HCT116 (cell line): ENCODE results near the gene BCL7A. TPM values are rescaled to one million over a fixed set of nuclear protein-coding genes. Genes with fewer than 3 reads are reported as not detected.

ENCODE experiments used
- ATAC-seq: fragments of 200-7000 bp; cut with Tn5 transposase; 2 replicates; pipeline ENCODE4 v1.9.1; 2020; ENCODE audit warnings: mild to moderate bottlenecking, moderate library complexity
- BruUV-seq: library from RNA; stranded (reverse); fragments of 400-500 nt; replicated peaks from 2 replicates; lab custom pipeline; 2021; lab: Mats Ljungman, UMichigan
- CTCF ChIA-PET: fragments of 300-600 bp; sonication (Branson Sonifier 250); formaldehyde crosslinking; loops from one replicate; lab custom pipeline; 2021; ENCODE audit warnings: antibody characterized with exemption; lab: Charles Lee
- POLR2A ChIA-PET: fragments of 300-600, 350-600 bp; sonication (Branson Sonifier 250); formaldehyde crosslinking; loops from one replicate; lab custom pipeline; 2021; ENCODE audit warnings: antibody characterized with exemption; lab: Charles Lee
- RAD21 ChIA-PET, 2 experiments: fragments of 300-600 bp; sonication (Branson Sonifier 250); formaldehyde crosslinking; loops; one replicate each; lab custom pipeline; 2023; ENCODE audit warnings: low total read pairs in 2 of 2; ENCODE audit not compliant: uncharacterized antibody in 2 of 2, unreplicated experiment in 2 of 2, low non-redundant PET in 1 of 2; lab: Charles Lee
- DNase-seq: peaks from one replicate; pipeline ENCODE4 v3.0.0-alpha.2; 2010; ENCODE audit warnings: low read depth, low spot score
- H2AFZ ChIP-seq: fragments of 200-600 bp; shearing (Covaris generic), sonication (generic); 2 replicates; pipeline ENCODE4 v1.6.1; 2017; ENCODE audit warnings: low read depth, mixed run types, mixed read lengths, antibody characterized with exemption, low read length; ENCODE audit not compliant: poor library complexity, severe bottlenecking
- H3K27ac ChIP-seq: 2 replicates; pipeline ENCODE4 v1.5.1; 2012; ENCODE audit warnings: low read depth, low read length
- H3K27me3 ChIP-seq: fragments of 200-600 bp; sonication (generic); 2 replicates; pipeline ENCODE4 v1.6.1; 2016; ENCODE audit warnings: mixed run types, low read length, mixed read lengths; ENCODE audit not compliant: insufficient read depth
- H3K36me3 ChIP-seq, 2 experiments: fragments of 200-500 bp in 1 of 2; fragments of 200-600 bp in 1 of 2; sonication (Bioruptor generic) in 1 of 2; sonication (generic) in 1 of 2; 2 replicates each; pipeline versions ENCODE4 v1.5.1 to v1.6.1; 2014 to 2016; ENCODE audit warnings: low read length in 2 of 2, inconsistent platforms in 1 of 2, mixed read lengths in 1 of 2, mixed run types in 1 of 2; ENCODE audit not compliant: insufficient read depth in 2 of 2, control insufficient read depth in 1 of 2
- H3K4me1 ChIP-seq, 2 experiments: fragments of 200-600 bp in 1 of 2; sonication (generic) in 1 of 2; 2 replicates each; pipeline versions ENCODE4 v1.5.1 to v1.6.1; 2012 to 2017; ENCODE audit warnings: low read length in 2 of 2, inconsistent platforms in 1 of 2, mild to moderate bottlenecking in 1 of 2, mixed read lengths in 1 of 2, mixed run types in 1 of 2, moderate library complexity in 1 of 2; ENCODE audit not compliant: insufficient read depth in 2 of 2, control insufficient read depth in 1 of 2
- H3K4me2 ChIP-seq: fragments of 200-600 bp; sonication (generic); 2 replicates; pipeline ENCODE4 v1.6.1; 2017; ENCODE audit warnings: mixed run types, low read length, mixed read lengths
- H3K4me3 ChIP-seq, 2 experiments: fragments of 200-600 bp in 1 of 2; sonication (generic) in 1 of 2; replicated peaks in 1 of 2; 2 replicates each; pipeline ENCODE4 v1.5.1; 2011 to 2016; ENCODE audit warnings: low read length in 2 of 2, control low read depth in 1 of 2, low read depth in 1 of 2, mild to moderate bottlenecking in 1 of 2, mixed read lengths in 1 of 2, mixed run types in 1 of 2
- H3K79me2 ChIP-seq: fragments of 200-600 bp; sonication (generic); 2 replicates; pipeline ENCODE4 v1.6.1; 2017; ENCODE audit warnings: mild to moderate bottlenecking, mixed run types, low read length, moderate library complexity, mixed read lengths; ENCODE audit not compliant: insufficient read depth
- H3K9ac ChIP-seq: fragments of 200-600 bp; sonication (generic); 2 replicates; pipeline ENCODE4 v1.6.1; 2016; ENCODE audit warnings: low read length, mixed read lengths
- H3K9me2 ChIP-seq: fragments of 200-600 bp; sonication (generic), shearing (Covaris generic); 2 replicates; pipeline ENCODE4 v1.6.1; 2017; ENCODE audit warnings: mixed run types, mild to moderate bottlenecking, moderate library complexity; ENCODE audit not compliant: insufficient read depth
- H3K9me3 ChIP-seq, 2 experiments: fragments of 200-500 bp in 1 of 2; fragments of 200-600 bp in 1 of 2; sonication (Bioruptor generic) in 1 of 2; sonication (generic) in 1 of 2; 2 replicates each; pipeline ENCODE4 v1.6.1; 2014 to 2017; ENCODE audit warnings: low read length in 2 of 2, mixed read lengths in 2 of 2, inconsistent platforms in 1 of 2, low read depth in 1 of 2, mild to moderate bottlenecking in 1 of 2, mixed run types in 1 of 2, moderate library complexity in 1 of 2; ENCODE audit not compliant: control insufficient read depth in 1 of 2, insufficient read depth in 1 of 2
- H4K20me1 ChIP-seq: fragments of 200-600 bp; sonication (generic), shearing (Covaris generic); 2 replicates; pipeline ENCODE4 v1.6.1; 2017; ENCODE audit warnings: mixed run types, mild to moderate bottlenecking, moderate library complexity; ENCODE audit not compliant: insufficient read depth
- CBX3 ChIP-seq: IDR thresholded peaks from 2 replicates; pipeline ENCODE4 v1.6.1; 2012; ENCODE audit warnings: low read depth
- EGR1 ChIP-seq: IDR thresholded peaks from 2 replicates; pipeline ENCODE4 v1.6.1; 2012; ENCODE audit warnings: low read depth
- EZH2 ChIP-seq: fragments of 200-600 bp; sonication (generic); IDR thresholded peaks from 2 replicates; pipeline ENCODE4 v1.6.1; 2017; ENCODE audit warnings: antibody characterized with exemption, mixed run types
- EZH2phosphoT487 ChIP-seq: fragments of 200-600 bp; IDR thresholded peaks from 2 replicates; pipeline ENCODE4 v1.6.1; 2018; ENCODE audit warnings: antibody characterized with exemption, borderline replicate concordance
- FOSL1 ChIP-seq: IDR thresholded peaks from 2 replicates; pipeline ENCODE4 v1.6.1; 2012; ENCODE audit warnings: low read depth
- JUND ChIP-seq: IDR thresholded peaks from 2 replicates; pipeline ENCODE4 v1.6.1; 2012
- POLR2AphosphoS5 ChIP-seq: IDR thresholded peaks from 2 replicates; pipeline ENCODE4 v1.6.1; 2011; ENCODE audit warnings: mild to moderate bottlenecking, low read depth, low read length, moderate library complexity
- RAD21 ChIP-seq: IDR thresholded peaks from 2 replicates; pipeline ENCODE4 v1.6.1; 2012; ENCODE audit warnings: low read depth, mild to moderate bottlenecking
- SP1 ChIP-seq: IDR thresholded peaks from 2 replicates; pipeline ENCODE4 v1.6.1; 2012; ENCODE audit warnings: low read depth
- TCF7L2 ChIP-seq: IDR thresholded peaks from 2 replicates; pipeline ENCODE4 v1.7.0; 2011; ENCODE audit warnings: borderline replicate concordance, inconsistent platforms; ENCODE audit not compliant: insufficient read depth, insufficient read length; ENCODE audit errors: extremely low read depth
- YY1 ChIP-seq: IDR thresholded peaks from 2 replicates; pipeline ENCODE4 v1.6.1; 2011; ENCODE audit warnings: low read length, low read depth, moderate library complexity, mild to moderate bottlenecking; ENCODE audit not compliant: insufficient replicate concordance; ENCODE audit errors: extremely low read depth
- ZNF274 ChIP-seq: fragments of 200-500 bp; sonication (Bioruptor generic); IDR thresholded peaks from 2 replicates; pipeline ENCODE4 v1.6.1; 2014; ENCODE audit warnings: mild to moderate bottlenecking, low read depth, low read length, inconsistent platforms
- intact Hi-C: fragments of 100-400 bp; cut with micrococcal nuclease; formaldehyde crosslinking; loops from 2 replicates; pipeline ENCODE4 v1.10.0; 2022
- total RNA-seq: library from RNA; stranded (reverse); gene quantifications from one replicate; pipeline ENCODE4 v1.2.1, GENCODE V29; 2021; ENCODE audit not compliant: unreplicated experiment
- TF ChIP-seq, protein P1 (sequence below): IDR thresholded peaks from 2 replicates; pipeline ENCODE4 v1.6.1; 2012; ENCODE audit warnings: low read depth
- TF ChIP-seq, protein P2 (sequence below): IDR thresholded peaks from 2 replicates; pipeline ENCODE4 v1.6.1; 2011; ENCODE audit warnings: mild to moderate bottlenecking, low read length, moderate library complexity; ENCODE audit not compliant: insufficient replicate concordance; ENCODE audit errors: extremely low read depth
- TF ChIP-seq, protein P3 (sequence below): IDR thresholded peaks from 2 replicates; pipeline ENCODE4 v1.6.1; 2012
- TF ChIP-seq, protein P4 (sequence below), 3 experiments: fragments of 200-600 bp in 1 of 3; sonication (generic) in 1 of 3; IDR thresholded peaks in 2 of 3; conservative IDR thresholded peaks in 1 of 3; 2 replicates each; pipeline ENCODE4 v1.5.1; 2012 to 2017; ENCODE audit warnings: low read depth in 2 of 3, low read length in 2 of 3, antibody characterized with exemption in 1 of 3, borderline replicate concordance in 1 of 3, control low read depth in 1 of 3, mild to moderate bottlenecking in 1 of 3, mixed read lengths in 1 of 3, mixed run types in 1 of 3, moderate library complexity in 1 of 3; ENCODE audit not compliant: insufficient read depth in 1 of 3
- TF ChIP-seq, protein P5 (sequence below): IDR thresholded peaks from 2 replicates; pipeline ENCODE4 v1.6.1; 2012

BCL7A gene
- total RNA-seq, 1 experiment from 2014 or later, result 14.2 TPM

DNA sequence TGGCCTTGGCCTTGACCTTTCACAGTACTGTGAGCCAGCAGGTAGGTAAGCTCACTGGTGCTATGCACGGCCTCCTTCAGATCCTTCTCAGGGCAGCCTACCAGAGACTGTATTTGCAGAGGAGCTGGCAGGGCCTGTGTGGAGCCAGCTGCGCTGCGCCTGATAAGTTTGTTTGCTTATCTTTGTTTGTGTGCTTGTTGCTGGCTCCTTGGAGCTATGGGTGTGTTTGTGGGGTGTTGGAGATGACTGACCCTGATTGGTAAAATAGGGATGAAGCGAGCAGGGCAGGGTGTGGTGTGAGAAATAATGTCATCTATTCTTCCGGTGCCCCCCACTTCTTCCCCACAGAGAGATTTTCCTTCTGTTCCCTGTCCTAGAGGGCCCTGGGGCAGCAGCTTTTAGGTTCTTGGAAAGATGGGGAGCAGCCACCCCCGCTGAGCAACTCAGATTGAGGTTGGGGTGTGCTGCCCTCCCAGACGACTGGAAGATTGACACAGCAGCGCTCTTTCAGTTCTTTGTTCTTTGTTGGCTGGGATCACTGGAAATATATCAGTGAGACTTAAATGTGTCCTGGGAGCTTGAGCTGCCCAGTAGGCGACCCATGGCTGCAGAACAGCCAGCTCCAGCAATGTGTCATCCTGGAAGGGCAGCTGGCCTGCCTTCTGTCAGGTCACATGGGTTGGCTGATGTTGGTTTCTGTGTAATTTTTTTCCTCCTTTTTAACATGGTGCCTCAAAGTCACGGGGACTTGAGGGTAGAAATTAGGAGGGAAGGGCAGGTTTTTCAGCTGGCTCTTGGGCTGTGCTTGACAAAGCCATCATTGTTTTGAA, 76.5 kb downstream of the BCL7A start:
- H3K27me3 ChIP-seq, result no peaks in the 10 kb centered on the region
- CTCF ChIA-PET, result interaction anchor here (1.3 to 1.5 kb wide), 2 partner anchors 13 to 34 kb away, joined by 4 to 6 read pairs; no protein-coding TSS in a partner anchor
- TF ChIP-seq, protein P1, sequence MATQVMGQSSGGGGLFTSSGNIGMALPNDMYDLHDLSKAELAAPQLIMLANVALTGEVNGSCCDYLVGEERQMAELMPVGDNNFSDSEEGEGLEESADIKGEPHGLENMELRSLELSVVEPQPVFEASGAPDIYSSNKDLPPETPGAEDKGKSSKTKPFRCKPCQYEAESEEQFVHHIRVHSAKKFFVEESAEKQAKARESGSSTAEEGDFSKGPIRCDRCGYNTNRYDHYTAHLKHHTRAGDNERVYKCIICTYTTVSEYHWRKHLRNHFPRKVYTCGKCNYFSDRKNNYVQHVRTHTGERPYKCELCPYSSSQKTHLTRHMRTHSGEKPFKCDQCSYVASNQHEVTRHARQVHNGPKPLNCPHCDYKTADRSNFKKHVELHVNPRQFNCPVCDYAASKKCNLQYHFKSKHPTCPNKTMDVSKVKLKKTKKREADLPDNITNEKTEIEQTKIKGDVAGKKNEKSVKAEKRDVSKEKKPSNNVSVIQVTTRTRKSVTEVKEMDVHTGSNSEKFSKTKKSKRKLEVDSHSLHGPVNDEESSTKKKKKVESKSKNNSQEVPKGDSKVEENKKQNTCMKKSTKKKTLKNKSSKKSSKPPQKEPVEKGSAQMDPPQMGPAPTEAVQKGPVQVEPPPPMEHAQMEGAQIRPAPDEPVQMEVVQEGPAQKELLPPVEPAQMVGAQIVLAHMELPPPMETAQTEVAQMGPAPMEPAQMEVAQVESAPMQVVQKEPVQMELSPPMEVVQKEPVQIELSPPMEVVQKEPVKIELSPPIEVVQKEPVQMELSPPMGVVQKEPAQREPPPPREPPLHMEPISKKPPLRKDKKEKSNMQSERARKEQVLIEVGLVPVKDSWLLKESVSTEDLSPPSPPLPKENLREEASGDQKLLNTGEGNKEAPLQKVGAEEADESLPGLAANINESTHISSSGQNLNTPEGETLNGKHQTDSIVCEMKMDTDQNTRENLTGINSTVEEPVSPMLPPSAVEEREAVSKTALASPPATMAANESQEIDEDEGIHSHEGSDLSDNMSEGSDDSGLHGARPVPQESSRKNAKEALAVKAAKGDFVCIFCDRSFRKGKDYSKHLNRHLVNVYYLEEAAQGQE, result no peak
- no peak for TF ChIP-seq CBX3
- TF ChIP-seq, protein P2, sequence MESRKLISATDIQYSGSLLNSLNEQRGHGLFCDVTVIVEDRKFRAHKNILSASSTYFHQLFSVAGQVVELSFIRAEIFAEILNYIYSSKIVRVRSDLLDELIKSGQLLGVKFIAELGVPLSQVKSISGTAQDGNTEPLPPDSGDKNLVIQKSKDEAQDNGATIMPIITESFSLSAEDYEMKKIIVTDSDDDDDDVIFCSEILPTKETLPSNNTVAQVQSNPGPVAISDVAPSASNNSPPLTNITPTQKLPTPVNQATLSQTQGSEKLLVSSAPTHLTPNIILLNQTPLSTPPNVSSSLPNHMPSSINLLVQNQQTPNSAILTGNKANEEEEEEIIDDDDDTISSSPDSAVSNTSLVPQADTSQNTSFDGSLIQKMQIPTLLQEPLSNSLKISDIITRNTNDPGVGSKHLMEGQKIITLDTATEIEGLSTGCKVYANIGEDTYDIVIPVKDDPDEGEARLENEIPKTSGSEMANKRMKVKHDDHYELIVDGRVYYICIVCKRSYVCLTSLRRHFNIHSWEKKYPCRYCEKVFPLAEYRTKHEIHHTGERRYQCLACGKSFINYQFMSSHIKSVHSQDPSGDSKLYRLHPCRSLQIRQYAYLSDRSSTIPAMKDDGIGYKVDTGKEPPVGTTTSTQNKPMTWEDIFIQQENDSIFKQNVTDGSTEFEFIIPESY, result no peak
- no peak for TF ChIP-seq EZH2phosphoT487
- TF ChIP-seq ZNF274, result no peak
- TF ChIP-seq, protein P3, sequence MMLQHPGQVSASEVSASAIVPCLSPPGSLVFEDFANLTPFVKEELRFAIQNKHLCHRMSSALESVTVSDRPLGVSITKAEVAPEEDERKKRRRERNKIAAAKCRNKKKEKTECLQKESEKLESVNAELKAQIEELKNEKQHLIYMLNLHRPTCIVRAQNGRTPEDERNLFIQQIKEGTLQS, result no peak
- TF ChIP-seq, protein P4, sequence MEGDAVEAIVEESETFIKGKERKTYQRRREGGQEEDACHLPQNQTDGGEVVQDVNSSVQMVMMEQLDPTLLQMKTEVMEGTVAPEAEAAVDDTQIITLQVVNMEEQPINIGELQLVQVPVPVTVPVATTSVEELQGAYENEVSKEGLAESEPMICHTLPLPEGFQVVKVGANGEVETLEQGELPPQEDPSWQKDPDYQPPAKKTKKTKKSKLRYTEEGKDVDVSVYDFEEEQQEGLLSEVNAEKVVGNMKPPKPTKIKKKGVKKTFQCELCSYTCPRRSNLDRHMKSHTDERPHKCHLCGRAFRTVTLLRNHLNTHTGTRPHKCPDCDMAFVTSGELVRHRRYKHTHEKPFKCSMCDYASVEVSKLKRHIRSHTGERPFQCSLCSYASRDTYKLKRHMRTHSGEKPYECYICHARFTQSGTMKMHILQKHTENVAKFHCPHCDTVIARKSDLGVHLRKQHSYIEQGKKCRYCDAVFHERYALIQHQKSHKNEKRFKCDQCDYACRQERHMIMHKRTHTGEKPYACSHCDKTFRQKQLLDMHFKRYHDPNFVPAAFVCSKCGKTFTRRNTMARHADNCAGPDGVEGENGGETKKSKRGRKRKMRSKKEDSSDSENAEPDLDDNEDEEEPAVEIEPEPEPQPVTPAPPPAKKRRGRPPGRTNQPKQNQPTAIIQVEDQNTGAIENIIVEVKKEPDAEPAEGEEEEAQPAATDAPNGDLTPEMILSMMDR (IDR thresholded peaks at IDR 0.05 in 2 of 3, conservative IDR thresholded peaks at IDR 0.05 in 1 of 3; ENCODE audit: borderline replicate concordance in 1 of 3, insufficient read depth in 1 of 3, low read depth in 2 of 3, low read length in 2 of 3), result no peak
- no peak for TF ChIP-seq JUND
- no peak for TF ChIP-seq YY1
- TF ChIP-seq RAD21, result no peak
- no peak for TF ChIP-seq SP1
- TF ChIP-seq, protein P5, sequence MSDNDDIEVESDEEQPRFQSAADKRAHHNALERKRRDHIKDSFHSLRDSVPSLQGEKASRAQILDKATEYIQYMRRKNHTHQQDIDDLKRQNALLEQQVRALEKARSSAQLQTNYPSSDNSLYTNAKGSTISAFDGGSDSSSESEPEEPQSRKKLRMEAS, result no peak
- no peak for TF ChIP-seq POLR2AphosphoS5
- TF ChIP-seq EZH2, result no peak
- TF ChIP-seq EGR1, result no peak
- no peak for TF ChIP-seq TCF7L2
- no peak for TF ChIP-seq FOSL1

More for the DNA sequence above, 76.5 kb downstream of the BCL7A start:
- H4K20me1 ChIP-seq, result 0 out of 2 replicates have a peak, but pooled peaks cover 7% of the 10 kb centered on the region
- H3K9me3 ChIP-seq, result no peaks in the 10 kb centered on the region; a peak in 1 of 4 replicates
- H3K9me2 ChIP-seq, result no peaks in the 10 kb centered on the region
- H3K9ac ChIP-seq, result no peak overlapping the region
- intact Hi-C loops, result no loop called here
- DNase-seq (no peak), ATAC-seq (0 out of 2 replicates have a peak, but pooled peaks have one; percentile 28)
- H3K79me2 ChIP-seq, result peaks cover 92% of the 10 kb centered on the region
- RAD21 ChIA-PET, result no interaction called here
- H2AFZ ChIP-seq, result no peak overlapping the region
- no peak overlapping the region for H3K27ac ChIP-seq
- H3K4me1 ChIP-seq, result peaks cover 10 to 29% of the 10 kb centered on the region in 2 experiments; a peak in 2 of 4 replicates
- H3K36me3 ChIP-seq, result no peaks in the 10 kb centered on the region
- POLR2A ChIA-PET, result interaction anchor here (1.2 to 1.6 kb wide), 2 partner anchors 11 to 15 kb away, joined by 3 to 4 read pairs; no protein-coding TSS in a partner anchor
- H3K4me3 ChIP-seq, result no peak overlapping the region
- BruUV-seq, result no TSS peak
- H3K4me2 ChIP-seq, result 0 out of 2 replicates have a peak overlapping the region, but pooled peaks have one; percentile 13
